NCI-H2227 treated with DMSO at 0.1 percent for 48 hours (cell line): ENCODE results near the gene CD28.

Experiments used
- DNase-seq: peaks from one replicate; lab custom pipeline; 2025; lab: John Stamatoyannopoulos, UW

The CD28 gene

GRCh38 chr2:203715744-203716143 is 9.3 kb downstream of the CD28 start:
- DNase-seq = no peak

DNA sequence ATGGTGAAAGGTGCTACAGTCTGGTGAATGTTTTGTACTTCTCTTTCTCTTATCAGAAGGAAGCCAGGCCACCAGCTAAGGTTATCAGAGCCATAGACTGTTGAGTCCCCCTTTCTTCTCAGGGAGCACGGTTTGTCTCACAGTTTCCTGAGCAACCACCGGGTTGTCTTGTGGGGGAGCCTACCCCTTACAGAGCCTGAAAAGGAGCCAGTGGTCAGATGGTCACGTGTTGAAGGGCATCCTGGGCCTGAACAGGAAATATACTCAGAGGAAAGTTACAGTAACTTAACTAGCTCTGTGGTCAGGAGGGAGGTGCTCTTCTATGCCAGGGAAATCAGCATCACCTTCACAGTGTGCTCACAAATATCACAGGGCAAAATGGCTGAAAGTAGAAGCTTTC is 11.6 kb downstream of the CD28 start:
- DNase-seq = no peak

GRCh38 chr2:203719456-203720410 is 13.3 kb downstream of the CD28 start:
- DNase-seq = no peak

DNA sequence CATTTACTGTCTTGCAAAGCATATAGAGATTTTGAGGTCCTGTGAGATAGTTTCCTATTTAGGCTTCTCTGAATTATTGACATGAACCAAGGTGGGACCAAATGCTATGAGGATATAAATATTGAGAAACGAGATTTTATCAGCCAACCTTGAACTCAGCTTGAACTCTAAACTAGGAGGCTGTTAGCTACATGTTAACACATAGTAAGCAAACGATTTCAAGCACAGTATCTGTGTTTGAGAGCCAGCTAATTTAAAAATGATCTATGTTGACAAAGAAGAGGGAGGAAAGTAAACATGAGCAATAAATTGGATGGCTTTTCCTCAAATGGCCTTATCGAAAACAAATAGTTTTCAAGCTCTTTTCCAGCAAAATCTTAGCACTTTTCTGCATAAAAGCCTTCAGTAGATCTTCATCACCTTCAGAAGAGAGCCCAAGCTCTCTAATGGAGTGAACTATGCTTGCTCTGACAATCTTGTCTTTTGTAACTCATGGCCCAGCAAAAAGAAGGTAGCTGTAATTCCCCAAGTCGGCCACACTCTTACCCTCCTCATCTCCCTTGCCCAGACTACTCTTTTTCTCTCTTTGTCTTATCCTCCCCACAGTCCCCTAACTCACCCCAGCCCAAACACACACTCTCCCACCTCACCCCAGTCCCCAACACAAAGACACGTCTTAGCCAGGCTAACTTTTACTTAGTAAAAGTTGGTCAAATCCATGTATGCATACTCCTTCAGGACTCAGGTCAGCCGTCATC is 14.7 kb downstream of the CD28 start:
- DNase-seq = no peak

DNA sequence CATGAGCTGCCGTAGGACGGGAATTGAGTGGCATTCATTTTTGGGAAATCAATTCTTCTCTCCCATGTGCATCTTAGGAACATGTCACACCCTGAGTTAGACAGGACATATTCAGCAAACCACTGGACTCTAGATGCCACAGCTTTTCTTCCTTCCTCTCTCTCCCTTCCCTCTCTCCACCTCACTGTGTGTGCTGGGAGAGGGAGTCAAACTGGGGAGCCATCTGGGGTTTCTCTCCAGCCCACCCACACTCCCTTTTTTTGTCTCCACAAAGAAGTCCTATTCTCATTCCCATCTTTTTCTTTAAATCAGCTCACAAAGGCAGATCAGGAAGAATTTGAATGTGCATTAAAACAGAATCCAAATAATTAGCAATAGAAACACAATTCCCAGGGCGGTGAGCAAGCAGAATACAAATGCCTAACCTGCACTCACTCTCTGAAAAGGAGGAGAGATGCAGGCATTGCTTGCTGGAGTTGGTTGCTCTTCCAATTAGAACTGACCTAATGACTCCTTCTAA is 15.4 kb downstream of the CD28 start:
- no peak for DNase-seq

DNA sequence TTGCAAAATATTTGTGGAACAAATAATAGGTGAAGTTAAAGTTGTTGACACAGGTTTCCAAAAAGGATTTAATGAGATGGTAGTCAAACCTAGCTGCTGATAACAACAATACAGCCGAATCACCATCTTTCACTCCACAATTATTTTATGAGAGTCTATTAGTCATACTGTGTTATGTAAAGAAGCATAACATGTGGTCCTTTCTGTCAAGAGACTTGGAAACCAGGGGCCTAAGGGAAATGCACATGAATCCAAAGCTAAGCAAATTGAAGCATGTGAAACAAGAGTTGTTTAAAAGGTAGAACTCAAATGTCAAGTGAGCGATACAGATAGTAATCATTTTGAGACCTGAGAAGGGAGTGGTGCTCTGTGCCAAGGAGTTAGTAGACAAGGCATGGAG is 16.0 kb downstream of the CD28 start:
- no peak for DNase-seq

DNA sequence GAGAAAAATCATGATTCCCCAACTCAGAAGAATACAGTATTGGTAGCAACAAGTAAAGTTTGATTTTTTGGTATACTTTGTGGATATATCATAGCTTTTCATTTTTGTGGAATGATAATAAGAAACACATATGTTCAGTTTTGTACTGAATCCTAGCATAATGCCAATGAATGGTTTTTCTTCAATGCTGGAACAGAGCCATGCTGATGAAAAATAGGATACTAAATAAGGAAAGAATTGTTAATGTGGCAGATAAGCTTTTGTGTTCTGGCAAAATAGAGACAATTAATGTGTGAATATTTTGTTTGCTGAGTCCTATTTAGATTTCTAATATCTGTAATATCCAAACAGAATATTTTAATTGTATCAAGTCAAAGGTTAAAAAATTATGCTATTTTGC is 21.9 kb downstream of the CD28 start:
- no peak for DNase-seq

DNA sequence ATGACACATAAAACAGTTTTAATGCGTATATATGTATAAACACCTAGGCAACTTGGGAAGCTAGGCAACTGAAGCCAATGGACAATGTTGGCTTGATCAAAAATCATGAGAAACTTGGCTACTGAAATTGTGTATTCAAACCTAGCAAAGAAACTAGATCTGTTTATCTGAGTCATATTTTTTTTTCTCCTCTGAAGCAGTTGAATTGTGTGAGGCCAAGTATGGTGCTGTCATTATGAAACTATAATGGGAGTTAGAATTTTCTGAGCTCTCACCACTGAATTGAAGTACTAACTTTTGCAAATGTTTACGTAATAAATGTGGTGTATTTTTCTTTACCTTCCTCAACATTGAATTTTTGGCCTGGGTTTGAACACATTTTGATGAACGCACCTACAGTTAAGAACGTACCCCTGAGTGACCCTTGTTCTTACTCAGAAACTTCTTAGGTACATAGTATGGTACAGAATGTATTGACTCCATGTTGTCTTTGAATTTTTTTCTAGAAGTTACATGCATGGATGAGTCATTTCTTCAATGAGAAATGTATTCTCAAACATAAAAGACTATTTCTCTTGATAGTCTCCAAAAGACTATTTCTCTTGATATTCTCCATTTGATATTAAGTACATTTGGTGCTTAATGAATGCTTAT is 23.8 kb downstream of the CD28 start:
- DNase-seq = no peak

DNA sequence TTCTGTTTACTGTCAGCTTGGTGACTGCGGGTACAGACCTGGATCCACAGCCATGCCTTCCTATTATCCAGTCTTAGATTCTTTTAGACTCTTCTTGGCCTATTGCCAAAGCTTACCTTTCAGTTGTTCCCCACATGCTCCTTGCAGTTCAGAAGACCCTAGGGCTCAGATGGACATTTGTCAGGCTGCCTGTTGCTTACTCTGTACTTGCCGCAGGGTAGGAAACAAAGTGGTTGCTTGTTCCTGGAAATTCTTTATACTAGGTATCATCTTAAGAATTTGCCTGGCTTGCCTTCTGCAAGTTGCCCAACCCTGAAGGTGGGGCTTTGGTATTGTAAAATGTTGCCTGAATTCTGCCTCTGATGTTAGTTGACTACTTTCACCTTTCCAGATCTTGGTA is 24.4 kb downstream of the CD28 start:
- DNase-seq = no peak

- no peak for DNase-seq
Observed at GRCh38 chr2:203732092-203732952, 25.9 kb downstream of the CD28 start.

DNA sequence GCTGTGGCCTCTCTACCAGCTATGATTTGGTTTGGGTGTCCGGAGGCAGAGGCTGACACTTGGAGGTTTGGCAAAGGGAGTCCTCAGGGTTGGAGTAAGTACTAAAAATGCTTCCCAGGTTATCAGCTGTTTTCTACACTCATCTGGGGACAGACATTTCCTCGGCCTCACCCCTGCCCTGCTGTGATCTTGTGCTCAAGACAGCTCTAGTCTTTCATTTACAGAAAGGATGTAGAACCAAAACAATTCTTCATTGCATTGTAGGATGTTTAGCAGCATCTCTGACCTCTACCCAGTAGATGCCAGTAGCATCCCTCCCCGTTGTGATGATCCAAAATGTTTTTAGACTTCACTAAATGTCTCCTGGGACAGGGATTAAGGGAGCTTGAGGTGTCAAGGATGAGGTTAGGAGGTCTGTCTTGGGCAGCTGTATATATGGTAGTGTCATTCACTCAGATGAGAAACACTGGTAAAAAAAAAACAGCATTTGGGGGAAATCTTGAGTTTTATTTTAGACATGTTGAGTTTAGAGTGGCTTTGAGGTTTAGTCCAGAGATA is 26.6 kb downstream of the CD28 start:
- no peak for DNase-seq

DNA sequence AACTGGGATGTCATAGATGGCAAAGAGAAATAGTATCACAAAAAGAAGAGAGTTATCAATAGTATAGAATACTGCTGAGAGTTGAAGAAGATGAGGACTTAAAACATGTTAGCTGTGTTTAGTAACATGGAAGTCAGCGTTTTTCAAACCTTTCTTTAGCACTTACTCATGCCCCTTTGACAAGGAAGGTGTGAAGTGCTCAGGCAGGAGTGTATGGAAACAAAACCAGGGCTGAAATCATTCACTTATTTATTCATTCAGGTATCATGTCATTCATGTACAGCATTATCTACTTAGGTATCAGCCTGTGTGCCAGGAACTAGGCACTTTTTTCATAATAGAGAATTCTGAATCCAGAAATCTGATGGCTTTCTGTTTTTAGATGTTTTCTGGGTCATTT is 27.2 kb downstream of the CD28 start:
- no peak for DNase-seq

GRCh38 chr2:203734276-203734983 is 28.0 kb downstream of the CD28 start:
- no peak for DNase-seq

DNA sequence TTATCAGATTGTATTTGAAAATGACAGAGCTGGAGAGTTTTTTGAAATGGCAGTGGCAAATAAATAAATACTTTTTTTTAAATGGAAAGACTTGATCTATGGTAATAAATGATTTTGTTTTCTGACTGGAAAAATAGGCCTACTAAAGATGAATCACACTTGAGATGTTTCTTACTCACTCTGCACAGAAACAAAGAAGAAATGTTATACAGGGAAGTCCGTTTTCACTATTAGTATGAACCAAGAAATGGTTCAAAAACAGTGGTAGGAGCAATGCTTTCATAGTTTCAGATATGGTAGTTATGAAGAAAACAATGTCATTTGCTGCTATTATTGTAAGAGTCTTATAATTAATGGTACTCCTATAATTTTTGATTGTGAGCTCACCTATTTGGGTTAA is 30.9 kb downstream of the CD28 start:
- no peak for DNase-seq

DNA sequence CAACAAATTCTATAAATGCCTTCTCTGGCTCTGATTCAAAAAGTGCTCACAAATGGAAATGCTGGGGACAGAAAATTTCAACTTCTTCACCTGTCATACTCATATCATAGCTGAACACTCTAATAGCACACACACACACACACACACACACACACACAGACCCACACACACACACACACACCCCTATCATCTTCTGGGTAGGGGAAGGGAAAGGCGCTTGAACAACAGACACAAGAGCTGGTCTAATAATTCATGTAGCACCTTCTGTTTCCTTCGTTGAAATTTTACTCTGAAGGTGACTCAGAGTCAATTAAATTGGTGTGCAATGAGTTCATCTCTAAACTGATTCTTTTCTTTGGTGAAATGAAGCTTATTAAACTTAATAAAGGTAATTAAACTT is 32.9 kb downstream of the CD28 start:
- DNase-seq = no peak

- DNase-seq = no peak
Observed at GRCh38 chr2:203740871-203741281, 34.4 kb downstream of the CD28 start.

- DNase-seq = no peak
Observed at GRCh38 chr2:203741566-203741965, 35.1 kb downstream of the CD28 start.

DNA sequence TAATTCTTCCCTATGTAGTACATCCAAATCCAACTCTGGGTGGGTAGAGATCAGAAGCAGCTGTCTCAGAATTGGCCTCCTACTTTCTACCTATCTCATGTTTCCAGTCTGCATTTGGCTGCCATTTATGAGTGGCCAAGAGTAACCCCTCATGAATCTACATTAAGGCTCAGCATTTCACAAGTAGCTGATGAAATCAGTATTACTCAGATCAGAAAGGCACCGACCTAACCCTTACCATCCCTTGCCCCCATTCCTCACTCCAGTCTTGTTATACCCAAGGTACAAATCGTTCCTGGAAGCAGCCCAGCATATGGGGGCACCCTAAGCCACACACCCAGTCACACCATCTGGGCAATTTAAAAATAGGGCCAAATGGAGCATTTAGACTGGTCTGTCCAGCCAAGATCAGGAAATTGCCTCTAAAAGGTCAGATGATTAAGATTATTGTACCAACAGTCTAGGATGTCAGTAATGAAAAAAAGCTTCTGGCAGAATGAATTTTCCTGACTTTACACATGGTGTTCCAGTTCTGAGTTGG is 37.1 kb downstream of the CD28 start:
- DNase-seq = no peak

GRCh38 chr2:203744091-203744490 is 37.7 kb downstream of the CD28 start:
- DNase-seq = no peak

GRCh38 chr2:203745267-203745666 is 38.8 kb downstream of the CD28 start:
- DNase-seq = no peak
